ENCODE data around the gene ADGRA3.

ADGRA3 gene

DNA sequence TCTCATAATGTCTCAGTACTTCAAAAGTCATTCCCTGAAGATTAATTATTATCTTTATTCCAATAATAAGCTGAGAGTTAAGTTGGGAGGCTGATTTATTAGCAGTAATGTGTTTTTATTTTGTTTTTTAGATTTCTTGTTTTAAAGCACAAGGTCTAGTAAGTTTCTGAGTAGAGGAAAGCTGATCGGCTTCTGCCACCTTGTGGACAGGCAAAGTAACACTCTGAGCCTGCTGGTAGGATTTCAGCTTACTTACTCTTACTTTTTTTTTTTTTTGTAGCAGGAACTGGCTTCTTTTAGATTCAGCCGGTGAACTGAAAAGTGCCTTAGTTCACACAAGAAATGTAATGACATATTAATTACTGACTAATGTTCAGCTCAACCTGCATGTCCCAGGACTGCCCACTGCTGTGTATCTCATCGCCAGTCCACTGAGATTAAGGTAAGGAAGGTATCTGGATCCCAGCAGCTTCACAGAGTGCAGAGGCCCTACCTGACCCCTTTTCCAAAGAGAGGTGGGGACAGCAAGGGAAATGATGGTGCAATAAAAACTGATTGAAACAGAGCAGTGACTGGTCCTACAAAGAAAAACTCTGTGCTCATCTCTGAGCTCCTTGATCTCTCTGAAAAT, 126.5 kb downstream of the ADGRA3 start:
- TF ChIP-seq CTCF (IDR thresholded peaks at IDR 0.05) = peak; percentile 86

DNA sequence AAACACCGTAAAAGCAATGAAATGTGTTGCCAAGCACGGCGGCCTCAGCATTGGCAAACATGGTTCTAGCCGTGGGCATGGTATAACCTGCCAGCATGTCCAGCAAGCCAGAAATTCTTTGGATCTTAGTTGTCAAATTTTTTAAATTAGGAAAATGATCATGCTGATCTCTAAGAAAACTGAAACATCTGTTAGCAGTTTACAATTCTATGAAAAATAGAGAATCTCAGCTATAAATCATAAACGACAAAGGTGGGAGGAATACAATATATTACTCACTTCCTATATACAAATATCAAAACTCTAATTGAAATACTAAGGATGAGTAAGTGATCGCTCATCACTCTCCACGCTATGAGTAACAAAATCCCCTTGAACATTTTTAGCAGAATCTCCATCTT, 130.3 kb downstream of the ADGRA3 start:
- TF ChIP-seq CTCF (IDR thresholded peaks at IDR 0.05) = no peak

GRCh38 chr4:22384154-22384553, 131.7 kb downstream of the ADGRA3 start:
- no peak for TF ChIP-seq CTCF (IDR thresholded peaks at IDR 0.05)

GRCh38 chr4:22372986-22373385, 142.9 kb downstream of the ADGRA3 start:
- no peak for TF ChIP-seq CTCF (IDR thresholded peaks at IDR 0.05)

DNA sequence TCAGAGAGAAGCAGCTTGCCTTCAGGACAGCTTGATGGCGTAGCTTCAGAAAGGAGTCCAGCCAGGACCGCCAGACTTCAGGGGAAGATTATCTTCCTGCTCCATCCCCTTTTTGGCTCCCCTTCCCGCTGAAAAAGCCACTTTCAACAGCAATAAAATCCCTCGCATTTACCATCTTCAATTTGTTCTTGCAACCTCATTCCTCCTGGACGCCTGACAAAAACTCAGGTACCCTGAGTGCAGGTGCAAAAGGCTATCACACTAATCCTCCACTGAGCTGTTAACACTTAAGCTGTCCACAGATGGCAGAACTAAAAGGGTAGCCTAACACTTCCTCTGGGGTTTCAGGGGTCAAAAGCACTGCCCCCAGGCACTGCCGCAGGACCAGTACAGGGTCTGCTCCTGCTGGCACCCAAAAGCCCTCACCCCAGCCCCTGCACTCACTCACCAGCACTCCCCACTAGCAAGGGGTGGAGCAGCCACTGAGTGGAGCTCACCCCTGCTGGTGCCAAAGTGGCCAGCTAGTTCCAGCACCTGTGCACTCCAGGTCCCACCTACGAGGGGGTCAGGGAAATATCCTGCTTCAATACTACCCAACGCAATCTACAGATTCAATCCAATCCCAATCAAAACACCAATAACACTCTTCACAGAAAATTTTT, 145.8 kb downstream of the ADGRA3 start:
- TF ChIP-seq CTCF (IDR thresholded peaks at IDR 0.05) = no peak

- no peak for TF ChIP-seq CTCF (IDR thresholded peaks at IDR 0.05)
These were observed 152.1 kb downstream of the ADGRA3 start for GRCh38 chr4:22363787-22364186.

- no peak for TF ChIP-seq CTCF (IDR thresholded peaks at IDR 0.05)
These were observed 152.8 kb downstream of the ADGRA3 start for GRCh38 chr4:22363036-22363435.

Data from LNCAP (cell line).